Activated T-helper 2 cell treated with anti-CD3 and anti-CD28 coated beads, Interferon-gamma antibody, Interleukin-2, Interleukin-4, amounts not matched to agents 10 μg/mL and 5 μg/mL and 100 μg/mL, durations not matched to agents 14 hours and 24 hours and 36 hours (primary cell): Measurements from ENCODE around the gene C4orf50. TPM values are rescaled to one million over a fixed set of nuclear protein-coding genes. Genes with fewer than 3 reads are reported as not detected.

Experiments used
- DNase-seq: peaks from one replicate; pipeline ENCODE4 v3.0.0; 2021; ENCODE audit warnings: low spot score
- H3K27ac Mint-ChIP-seq: one replicate; pipeline ENCODE4 v1.8.0; 2021; ENCODE audit warnings: mixed read lengths
- H3K27me3 Mint-ChIP-seq: one replicate; pipeline ENCODE4 v1.8.0; 2021; ENCODE audit warnings: low read depth, mixed read lengths
- H3K36me3 Mint-ChIP-seq: one replicate; pipeline ENCODE4 v1.8.0; 2021; ENCODE audit warnings: low read depth, mixed read lengths
- H3K4me1 Mint-ChIP-seq: one replicate; pipeline ENCODE4 v1.8.0; 2021; ENCODE audit warnings: low read depth, mixed read lengths
- H3K4me3 Mint-ChIP-seq: one replicate; pipeline ENCODE4 v1.8.0; 2021; ENCODE audit warnings: low read depth, mild to moderate bottlenecking, moderate library complexity, mixed read lengths
- H3K9me3 Mint-ChIP-seq: one replicate; pipeline ENCODE4 v1.8.0; 2021; ENCODE audit warnings: mixed read lengths
- intact Hi-C: fragments of 100-400 bp; cut with micrococcal nuclease; formaldehyde crosslinking; loops from one replicate; pipeline ENCODE4 v1.15.1; 2023
- total RNA-seq: library from RNA; stranded (reverse); gene quantifications from 2 replicates; pipeline ENCODE4 v1.2.3, GENCODE V29; 2022

C4orf50 gene
- total RNA-seq, 1 donor from 2014 or later = 0.18 TPM

- Mint-ChIP-seq H3K4me1 (peaks cover 1% of the 10 kb centered on the region), H3K4me3 (no peak overlapping the region), H3K9me3 (no peaks in the 10 kb centered on the region), H3K27me3 (peaks cover 57% of the 10 kb centered on the region), H3K36me3 (no peaks in the 10 kb centered on the region), H3K27ac (no peak overlapping the region)
- intact Hi-C loops = loop anchor here (5.0 kb wide), 1 partner anchor 1025 kb away; no protein-coding TSS in a partner anchor
- DNase-seq = no peak
Observed at GRCh38 chr4:5887361-5888221, 130.6 kb downstream of the C4orf50 start.

- no peaks in the 10 kb centered on the region for H3K9me3 Mint-ChIP-seq
- peaks cover 55% of the 10 kb centered on the region for H3K27me3 Mint-ChIP-seq
- H3K36me3 Mint-ChIP-seq = no peaks in the 10 kb centered on the region
- H3K4me3 Mint-ChIP-seq = no peak overlapping the region
- DNase-seq = no peak
- H3K4me1 Mint-ChIP-seq = peaks cover 1% of the 10 kb centered on the region
- intact Hi-C loops = loop anchor here (5.0 kb wide), 1 partner anchor 1025 kb away; no protein-coding TSS in a partner anchor
- H3K27ac Mint-ChIP-seq = no peak overlapping the region
Observed at GRCh38 chr4:5887011-5887360, 131.2 kb downstream of the C4orf50 start.

- Mint-ChIP-seq H3K4me1 (peaks cover 1% of the 10 kb centered on the region), H3K9me3 (no peaks in the 10 kb centered on the region), H3K27me3 (peaks cover 45% of the 10 kb centered on the region), H3K4me3 (no peak overlapping the region), H3K36me3 (no peaks in the 10 kb centered on the region), H3K27ac (no peak overlapping the region)
- no peak for DNase-seq
- intact Hi-C loops = loop anchor here (5.0 kb wide), 1 partner anchor 1023 kb away; no protein-coding TSS in a partner anchor
Observed at GRCh38 chr4:5885733-5886132, 132.5 kb downstream of the C4orf50 start.

DNA sequence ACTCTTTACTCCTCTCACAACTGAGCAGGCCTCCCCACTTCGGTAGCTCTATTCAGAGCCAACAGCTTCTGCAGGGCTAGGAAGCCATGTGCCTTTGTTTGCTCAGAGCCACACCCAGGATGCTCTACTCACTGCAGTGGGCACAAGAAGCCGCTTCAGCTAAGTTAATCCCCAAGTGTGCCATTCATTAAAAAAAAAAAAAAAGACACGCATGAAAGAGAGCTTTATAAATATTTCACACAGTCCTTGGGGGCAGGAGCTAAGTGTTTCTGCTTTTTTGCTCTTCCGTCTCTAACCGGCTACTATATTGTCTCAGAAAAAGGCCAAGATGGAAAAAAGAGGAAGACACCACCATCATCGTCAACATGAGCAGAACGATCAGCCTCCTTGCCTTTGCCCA, 133.4 kb downstream of the C4orf50 start:
- Mint-ChIP-seq H3K36me3 (no peaks in the 10 kb centered on the region), H3K9me3 (no peaks in the 10 kb centered on the region), H3K4me1 (peaks cover 1% of the 10 kb centered on the region), H3K27me3 (peaks cover 38% of the 10 kb centered on the region), H3K4me3 (no peak overlapping the region), H3K27ac (no peak overlapping the region)
- DNase-seq = no peak
- intact Hi-C loops = loop anchor here (5.0 kb wide), 1 partner anchor 1022 kb away; no protein-coding TSS in a partner anchor

- DNase-seq = no peak
- no peak overlapping the region for H3K4me3 Mint-ChIP-seq
- no peaks in the 10 kb centered on the region for H3K9me3 Mint-ChIP-seq
- no peaks in the 10 kb centered on the region for H3K36me3 Mint-ChIP-seq
- peaks cover 29% of the 10 kb centered on the region for H3K27me3 Mint-ChIP-seq
- intact Hi-C loops = no loop called here
- H3K27ac Mint-ChIP-seq = no peak overlapping the region
- peaks cover under 1% of the 10 kb centered on the region for H3K4me1 Mint-ChIP-seq
Observed at GRCh38 chr4:5883916-5884315, 134.3 kb downstream of the C4orf50 start.

DNA sequence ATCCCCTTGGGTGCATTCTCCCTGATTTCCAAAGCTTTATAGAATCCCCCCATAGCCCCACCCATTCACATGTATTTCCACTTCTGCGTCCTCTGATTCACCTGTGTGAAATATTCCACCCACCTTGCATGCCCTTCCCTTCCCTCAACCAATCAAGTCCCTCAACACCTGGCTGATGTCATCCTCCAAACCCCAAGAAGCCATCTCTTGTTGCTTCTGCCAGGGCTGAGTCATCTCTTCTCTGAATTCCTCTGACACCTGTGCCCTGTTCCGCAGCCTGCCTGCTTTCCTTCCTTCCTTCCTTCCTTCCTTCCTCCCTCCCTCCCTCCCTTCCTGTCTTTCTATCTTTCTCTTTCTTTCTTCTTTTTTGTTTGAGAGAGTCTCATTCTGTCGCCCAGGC, 135.3 kb downstream of the C4orf50 start:
- Mint-ChIP-seq H3K27ac (no peak overlapping the region), H3K4me1 (no peaks in the 10 kb centered on the region), H3K27me3 (peaks cover 27% of the 10 kb centered on the region), H3K9me3 (no peaks in the 10 kb centered on the region), H3K4me3 (no peak overlapping the region), H3K36me3 (no peaks in the 10 kb centered on the region)
- intact Hi-C loops = no loop called here
- DNase-seq = no peak

DNA sequence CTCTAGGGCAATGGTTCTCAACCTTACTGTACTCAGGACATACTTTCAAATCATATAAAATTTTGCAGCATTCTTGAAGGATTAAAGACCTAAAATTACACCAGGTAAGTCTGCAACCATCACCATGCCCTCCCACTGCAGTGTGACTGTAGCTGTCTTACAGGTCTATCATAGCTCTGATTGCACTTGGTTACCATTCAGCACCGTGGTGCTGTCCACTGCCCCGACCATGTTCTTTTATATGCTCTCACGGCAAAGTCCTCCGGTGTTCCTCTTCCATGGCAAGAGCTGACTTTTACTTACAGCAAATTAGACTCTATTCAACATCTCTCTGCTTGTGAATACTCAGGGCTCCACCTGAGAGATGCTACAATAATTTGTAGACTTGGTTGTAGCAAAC, 136.9 kb downstream of the C4orf50 start:
- H3K4me1 Mint-ChIP-seq = no peaks in the 10 kb centered on the region
- no peaks in the 10 kb centered on the region for H3K9me3 Mint-ChIP-seq
- H3K27me3 Mint-ChIP-seq = peaks cover 15% of the 10 kb centered on the region
- no peak for DNase-seq
- H3K27ac Mint-ChIP-seq = no peak overlapping the region
- H3K4me3 Mint-ChIP-seq = no peak overlapping the region
- intact Hi-C loops = no loop called here
- no peaks in the 10 kb centered on the region for H3K36me3 Mint-ChIP-seq

- H3K4me1 Mint-ChIP-seq = no peaks in the 10 kb centered on the region
- no peaks in the 10 kb centered on the region for H3K9me3 Mint-ChIP-seq
- no peaks in the 10 kb centered on the region for H3K27me3 Mint-ChIP-seq
- intact Hi-C loops = no loop called here
- H3K27ac Mint-ChIP-seq = no peak overlapping the region
- DNase-seq = no peak
- no peaks in the 10 kb centered on the region for H3K36me3 Mint-ChIP-seq
- no peak overlapping the region for H3K4me3 Mint-ChIP-seq
Observed at GRCh38 chr4:5878359-5878758, 139.9 kb downstream of the C4orf50 start.

DNA sequence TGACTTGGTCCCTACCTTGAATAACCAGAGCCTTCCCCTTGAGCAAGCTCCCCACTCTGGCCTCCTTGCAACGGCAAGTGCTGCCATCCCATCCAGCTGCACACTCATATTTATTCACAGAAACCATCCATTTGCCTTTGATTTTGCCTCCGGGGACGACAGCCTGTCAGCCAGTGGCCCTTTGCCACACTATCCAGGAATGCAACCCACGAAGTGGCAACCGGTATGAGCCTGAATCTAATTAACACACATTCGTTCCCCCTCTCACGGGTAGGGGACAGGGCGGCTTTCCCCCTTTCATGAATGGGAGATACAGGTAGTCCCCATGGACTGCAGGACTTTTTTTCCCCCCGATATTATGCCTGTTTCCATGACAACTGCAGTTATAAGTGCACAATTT, 140.8 kb downstream of the C4orf50 start:
- Mint-ChIP-seq H3K4me3 (no peak overlapping the region), H3K36me3 (no peaks in the 10 kb centered on the region), H3K9me3 (no peaks in the 10 kb centered on the region), H3K27ac (no peak overlapping the region), H3K27me3 (no peaks in the 10 kb centered on the region), H3K4me1 (no peaks in the 10 kb centered on the region)
- intact Hi-C loops = no loop called here
- no peak for DNase-seq

- no peak for DNase-seq
- Mint-ChIP-seq H3K27me3 (no peaks in the 10 kb centered on the region), H3K27ac (no peak overlapping the region), H3K4me3 (no peak overlapping the region), H3K4me1 (peaks cover 4% of the 10 kb centered on the region), H3K9me3 (no peaks in the 10 kb centered on the region), H3K36me3 (no peaks in the 10 kb centered on the region)
- intact Hi-C loops = no loop called here
Observed at GRCh38 chr4:5874811-5875449, 143.3 kb downstream of the C4orf50 start.

DNA sequence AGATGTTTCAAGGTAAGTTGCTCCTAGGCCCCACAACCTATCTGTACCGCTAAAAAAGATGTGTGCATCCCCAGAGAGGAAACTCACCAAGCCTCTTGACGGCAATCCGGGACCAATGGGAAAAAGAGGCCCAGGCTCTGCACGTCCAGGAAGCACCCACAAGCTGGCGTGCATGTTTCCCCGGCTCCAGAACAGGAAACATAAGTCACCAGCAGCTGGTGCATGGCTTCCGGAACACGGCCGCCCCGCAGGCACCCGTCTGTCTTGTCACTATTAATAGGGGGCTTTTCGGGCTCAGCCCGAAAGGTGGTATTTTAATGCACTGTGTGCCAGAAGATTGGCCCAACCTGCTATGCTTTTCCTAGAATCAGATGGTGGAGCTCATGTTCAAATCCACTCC, 147.5 kb downstream of the C4orf50 start:
- Mint-ChIP-seq H3K4me3 (no peak overlapping the region), H3K36me3 (no peaks in the 10 kb centered on the region), H3K9me3 (no peaks in the 10 kb centered on the region), H3K27ac (no peak overlapping the region), H3K27me3 (no peaks in the 10 kb centered on the region), H3K4me1 (peaks cover 18% of the 10 kb centered on the region)
- intact Hi-C loops = no loop called here
- DNase-seq = no peak

- H3K36me3 Mint-ChIP-seq = no peaks in the 10 kb centered on the region
- DNase-seq = no peak
- intact Hi-C loops = no loop called here
- H3K27ac Mint-ChIP-seq = no peak overlapping the region
- H3K4me3 Mint-ChIP-seq = no peak overlapping the region
- no peaks in the 10 kb centered on the region for H3K9me3 Mint-ChIP-seq
- H3K27me3 Mint-ChIP-seq = no peaks in the 10 kb centered on the region
- peaks cover 20% of the 10 kb centered on the region for H3K4me1 Mint-ChIP-seq
Observed at GRCh38 chr4:5869966-5870619, 148.1 kb downstream of the C4orf50 start.

DNA sequence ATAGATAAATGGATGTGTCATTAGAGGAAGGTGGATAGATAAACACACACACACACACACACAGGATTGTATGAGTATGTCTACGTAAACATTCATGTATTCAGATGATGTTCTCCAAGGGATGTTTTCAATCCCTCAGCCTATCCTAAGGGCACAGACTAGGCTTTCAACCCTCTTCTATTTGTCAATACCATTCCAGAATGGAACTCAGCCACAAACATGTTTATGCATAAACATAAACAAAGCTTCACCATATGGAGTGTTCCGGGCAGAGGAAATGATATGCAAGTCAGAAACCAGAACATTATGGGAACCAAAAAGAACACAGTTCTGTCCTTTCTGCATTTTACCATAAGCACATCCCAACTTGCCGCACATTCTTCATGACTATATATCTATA, 150.4 kb downstream of the C4orf50 start:
- intact Hi-C loops = no loop called here

More for the DNA sequence above, 150.4 kb downstream of the C4orf50 start:
- DNase-seq = no peak
- Mint-ChIP-seq H3K9me3 (no peaks in the 10 kb centered on the region), H3K4me1 (peaks cover 34% of the 10 kb centered on the region), H3K36me3 (no peaks in the 10 kb centered on the region), H3K27ac (no peak overlapping the region), H3K4me3 (no peak overlapping the region), H3K27me3 (no peaks in the 10 kb centered on the region)
